ENCODE measurements around the gene NMT2.

GRCh38 chr10:15072358-15072757 is 96.1 kb downstream of the NMT2 start:
- TF ChIP-seq CTCF (IDR thresholded peaks at IDR 0.05): no peak
- TF ChIP-seq POLR2A (IDR thresholded peaks at IDR 0.05): no peak
- TF ChIP-seq POLR2AphosphoS5 (IDR thresholded peaks at IDR 0.05): no peak
- TF ChIP-seq EP300 (IDR thresholded peaks at IDR 0.05): no peak

Measured in sigmoid colon (tissue), 4 donors.